PC-9 (cell line): ENCODE data around the gene MYO18B.

Source experiments
- CTCF ChIP-seq: fragments of 200-600 bp; sonication (generic); conservative IDR thresholded peaks from 2 replicates; pipeline ENCODE4 v1.6.1; 2017; ENCODE audit warnings: mixed run types, antibody characterized with exemption, mild to moderate bottlenecking, moderate library complexity
- EZH2 ChIP-seq: fragments of 200-600 bp; sonication (generic); IDR thresholded peaks from 2 replicates; pipeline ENCODE4 v1.8.0; 2017; ENCODE audit warnings: antibody characterized with exemption, low read depth

DNA sequence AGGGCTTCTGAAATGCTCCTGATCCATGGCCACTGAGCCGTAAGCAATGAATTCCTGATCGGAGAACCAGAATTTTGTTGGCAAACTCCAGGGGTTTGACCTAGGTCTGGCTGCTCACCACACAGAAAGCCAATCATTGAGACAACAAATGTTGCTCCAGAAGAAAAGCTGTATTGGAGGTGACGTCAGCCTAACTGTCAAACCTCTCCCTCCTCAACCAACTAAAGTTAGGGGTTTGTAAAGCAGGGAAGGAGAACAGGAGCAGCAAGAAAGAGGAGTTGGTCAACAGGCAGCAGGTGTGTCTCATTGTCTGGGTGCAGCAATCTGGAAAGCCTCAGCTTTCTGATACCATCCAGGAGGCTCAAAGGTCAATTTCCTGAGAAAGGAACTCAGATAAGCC, 293.5 kb downstream of the MYO18B start:
- no peak for TF ChIP-seq CTCF
- no peak for TF ChIP-seq EZH2
